AG08395 (cell line): ENCODE results near the gene METRN.
"Not testable (repeated sequence)": the region's sequence is repeated elsewhere in the genome, so short reads cannot be mapped to it uniquely, and the experiment has no call there.

Experiments used
- DNase-seq: peaks from one replicate; pipeline ENCODE4 v3.0.0; 2012; ENCODE audit warnings: mixed read lengths, low spot score

The METRN gene

GRCh38 chr16:691242-691641, 23.7 kb upstream of the METRN start:
- not testable (repeated sequence) for DNase-seq

GRCh38 chr16:692356-693108, 22.4 kb upstream of the METRN start:
- no peak for DNase-seq

GRCh38 chr16:693364-693763, 21.6 kb upstream of the METRN start:
- no peak for DNase-seq

- no peak for DNase-seq
Measured at GRCh38 chr16:693766-694165, 21.2 kb upstream of the METRN start.

GRCh38 chr16:694187-694862, 20.6 kb upstream of the METRN start:
- DNase-seq: no peak

- no peak for DNase-seq
Measured at GRCh38 chr16:694863-695354, 20.0 kb upstream of the METRN start.

- DNase-seq: no peak
Measured at GRCh38 chr16:695355-696089, 19.4 kb upstream of the METRN start.

- no peak for DNase-seq
Measured at GRCh38 chr16:698911-699671, 15.8 kb upstream of the METRN start.

GRCh38 chr16:700684-701584, 14.0 kb upstream of the METRN start:
- peak; percentile 42 for DNase-seq

GRCh38 chr16:702341-702740, 12.6 kb upstream of the METRN start:
- no peak for DNase-seq

GRCh38 chr16:703406-703805, 11.5 kb upstream of the METRN start:
- no peak for DNase-seq

- DNase-seq: no peak
Measured at GRCh38 chr16:704047-704446, 10.9 kb upstream of the METRN start.

GRCh38 chr16:704552-705380, 10.2 kb upstream of the METRN start:
- no peak for DNase-seq

- no peak for DNase-seq
Measured at GRCh38 chr16:705431-706188, 9.3 kb upstream of the METRN start, which contains the start of gene FBXL16. FBXL16 (minus strand) TSS chr16:705801; CDS start chr16:697405, 8,396 bp downstream.

- DNase-seq: no peak
Measured at GRCh38 chr16:706189-707061, 8.5 kb upstream of the METRN start.

- no peak for DNase-seq
Measured at GRCh38 chr16:707062-707538, 7.8 kb upstream of the METRN start.

GRCh38 chr16:708019-708418, 6.9 kb upstream of the METRN start:
- DNase-seq: no peak

- DNase-seq: no peak
Measured at GRCh38 chr16:708959-709358, 6.0 kb upstream of the METRN start.
